Renal pelvis (tissue), 4 donors: ENCODE data around the gene NAP1L1. TPM values are rescaled to one million over a fixed set of nuclear protein-coding genes. Genes with fewer than 3 reads are reported as not detected.
A peak's percentile ranks its signal among the peaks of the same experiment; 100 is the strongest.

Experiments used
- DNase-seq: peaks from one replicate; pipeline ENCODE4 v3.0.0-alpha.2; 2013
- polyA plus RNA-seq, 3 donors: library from polyadenylated mRNA; unstranded; fragments of 120-200 nt; gene quantifications; one replicate each; pipeline ENCODE4 v1.2.1, GENCODE V29; 2013; ENCODE audit not compliant: insufficient read length in 3 of 3

Gene NAP1L1
- polyA plus RNA-seq, 3 donors: 759 to 890 (median 810) TPM

DNA sequence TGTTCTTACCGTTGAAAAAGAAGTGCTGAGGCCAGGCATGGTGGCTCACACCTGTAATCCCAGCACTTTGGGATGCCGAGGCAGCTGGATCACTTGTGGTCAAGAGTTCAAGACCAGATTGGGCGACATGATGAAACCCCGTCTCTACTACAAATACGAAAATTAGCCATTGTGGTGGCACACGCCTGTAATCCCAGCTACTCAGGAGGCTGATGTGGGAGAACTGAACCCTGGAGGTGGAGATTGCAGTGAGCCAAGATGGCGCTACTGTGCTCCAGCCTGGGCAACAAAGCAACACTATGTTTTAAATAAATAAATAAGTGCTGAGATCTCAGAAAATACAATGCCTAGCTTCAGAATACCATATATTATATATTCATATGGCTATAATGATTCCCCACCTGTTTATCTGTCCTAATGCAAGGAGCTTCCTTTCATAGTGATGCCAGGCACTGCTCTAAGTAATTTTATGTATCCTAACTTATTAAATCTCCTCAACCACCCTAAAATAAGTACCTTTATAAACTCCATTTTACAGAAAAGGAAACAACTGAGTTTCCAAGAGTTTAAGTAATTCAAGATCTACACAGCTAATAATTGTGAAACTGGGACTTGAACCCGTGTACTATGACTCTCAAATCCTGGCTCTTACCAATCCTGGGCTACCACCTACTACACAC lies 60.2 kb downstream of the NAP1L1 start:
- no peak for DNase-seq

DNA sequence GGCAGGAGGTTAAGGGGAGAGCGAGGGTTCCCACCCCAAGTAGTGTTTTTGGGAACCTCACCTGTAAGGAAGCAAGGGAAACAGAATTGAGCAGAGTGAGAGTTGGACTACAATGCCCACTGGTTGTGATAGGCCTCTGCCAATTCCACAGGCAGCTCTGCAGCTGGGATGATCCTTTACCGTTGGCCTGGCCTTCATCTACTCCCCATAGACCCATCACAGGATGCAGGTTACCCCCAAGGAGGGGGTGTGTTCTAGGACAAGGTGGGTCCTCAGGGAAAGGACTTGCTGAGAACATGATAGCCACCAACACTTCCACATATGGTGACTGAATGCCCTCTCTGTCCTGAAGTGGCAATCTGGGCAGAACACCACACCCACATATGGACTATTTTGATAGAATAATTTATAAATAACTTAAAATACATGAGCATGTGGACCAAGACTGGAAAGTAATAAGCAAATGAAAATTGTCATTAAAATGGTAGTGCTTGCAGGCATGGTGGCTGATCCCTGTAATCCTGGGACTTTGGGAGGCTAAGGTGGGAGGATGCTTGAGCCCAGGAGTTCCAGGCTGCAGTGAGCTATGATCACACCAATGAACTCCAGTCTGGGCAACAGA lies 61.3 kb downstream of the NAP1L1 start:
- no peak for DNase-seq

DNA sequence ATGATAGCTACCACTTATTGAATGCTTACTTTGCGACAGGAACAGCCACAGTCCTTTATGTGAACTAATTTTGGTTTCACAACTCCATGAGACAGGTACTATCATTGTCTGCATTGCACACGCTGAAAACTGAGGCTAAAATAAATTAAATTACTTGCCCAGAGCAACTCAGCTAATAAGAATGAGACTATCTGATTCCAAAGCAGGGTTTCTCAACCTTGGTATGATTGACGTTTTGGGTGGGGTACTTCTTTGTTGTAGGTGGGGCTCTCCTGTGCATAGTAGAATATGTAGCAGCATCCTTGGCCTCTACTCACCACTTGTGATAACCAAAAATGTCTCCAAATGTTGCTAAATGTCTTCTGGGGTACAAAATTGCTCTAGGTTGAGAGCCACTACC lies 62.0 kb downstream of the NAP1L1 start:
- no peak for DNase-seq

- DNase-seq: no peak
Measured at GRCh38 chr12:76020731-76021672, 63.5 kb downstream of the NAP1L1 start.

DNA sequence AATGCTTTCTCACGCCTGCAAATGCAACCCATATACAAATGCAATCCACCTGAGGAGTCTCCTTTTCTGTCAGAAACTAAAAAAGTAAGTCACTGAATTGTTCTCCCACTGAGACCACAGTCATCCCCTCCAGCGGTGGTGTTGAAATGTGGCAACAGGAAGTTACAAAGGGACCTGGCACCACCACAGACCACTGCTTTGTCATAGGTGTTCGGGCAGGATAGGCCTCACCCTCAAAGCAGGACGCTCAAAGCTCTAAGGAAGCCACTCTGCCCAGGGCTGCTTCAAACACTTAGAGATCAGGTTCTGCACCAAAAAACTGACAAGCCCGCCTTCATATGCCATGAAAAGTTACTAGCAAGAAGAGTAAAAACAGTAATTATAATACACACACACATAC lies 64.2 kb downstream of the NAP1L1 start:
- DNase-seq: no peak

- DNase-seq: no peak
Measured at GRCh38 chr12:76018672-76019071, 65.8 kb downstream of the NAP1L1 start.

DNA sequence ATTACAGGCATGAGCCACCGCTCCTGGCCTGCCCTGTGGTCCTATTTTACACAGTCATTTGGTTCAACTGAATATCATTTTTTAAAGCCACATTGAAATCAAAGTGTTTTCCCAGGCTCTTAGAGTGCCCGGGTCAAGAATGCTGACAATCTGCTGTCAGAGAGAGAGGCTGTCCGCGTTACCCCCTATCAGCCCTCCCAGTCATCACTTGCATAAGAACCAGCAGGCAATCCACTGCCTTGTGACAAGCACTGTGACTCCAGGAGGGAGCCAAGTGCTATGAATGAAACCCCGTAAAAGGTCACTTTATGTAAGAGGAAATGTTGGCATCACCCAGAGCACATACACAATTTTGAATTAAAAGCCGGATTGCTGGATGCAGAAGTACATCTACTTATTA lies 66.4 kb downstream of the NAP1L1 start:
- no peak for DNase-seq

GRCh38 chr12:76014007-76014406 lies 70.5 kb downstream of the NAP1L1 start:
- DNase-seq: no peak

DNA sequence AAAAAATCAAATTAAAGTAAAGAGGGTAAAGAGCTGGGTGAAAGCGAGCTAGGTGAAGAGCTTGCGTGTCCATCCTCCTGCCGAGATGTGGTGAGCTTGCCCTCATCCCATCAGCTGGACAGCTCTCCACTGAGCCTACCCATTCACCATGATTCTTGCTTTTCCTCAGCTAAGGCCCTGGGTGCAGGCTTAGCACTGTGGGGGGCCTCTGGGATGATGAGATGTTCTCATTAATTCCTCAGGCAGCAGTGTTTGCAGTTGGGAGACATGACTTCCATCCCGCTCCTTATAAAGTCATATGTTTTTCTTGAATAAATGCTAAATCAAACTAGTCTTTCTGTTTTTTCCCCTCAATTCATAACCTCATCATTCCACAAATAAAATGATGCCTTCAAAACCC lies 70.9 kb downstream of the NAP1L1 start:
- no peak for DNase-seq

GRCh38 chr12:76012644-76013043 lies 71.8 kb downstream of the NAP1L1 start:
- DNase-seq: peak; percentile 77

DNA sequence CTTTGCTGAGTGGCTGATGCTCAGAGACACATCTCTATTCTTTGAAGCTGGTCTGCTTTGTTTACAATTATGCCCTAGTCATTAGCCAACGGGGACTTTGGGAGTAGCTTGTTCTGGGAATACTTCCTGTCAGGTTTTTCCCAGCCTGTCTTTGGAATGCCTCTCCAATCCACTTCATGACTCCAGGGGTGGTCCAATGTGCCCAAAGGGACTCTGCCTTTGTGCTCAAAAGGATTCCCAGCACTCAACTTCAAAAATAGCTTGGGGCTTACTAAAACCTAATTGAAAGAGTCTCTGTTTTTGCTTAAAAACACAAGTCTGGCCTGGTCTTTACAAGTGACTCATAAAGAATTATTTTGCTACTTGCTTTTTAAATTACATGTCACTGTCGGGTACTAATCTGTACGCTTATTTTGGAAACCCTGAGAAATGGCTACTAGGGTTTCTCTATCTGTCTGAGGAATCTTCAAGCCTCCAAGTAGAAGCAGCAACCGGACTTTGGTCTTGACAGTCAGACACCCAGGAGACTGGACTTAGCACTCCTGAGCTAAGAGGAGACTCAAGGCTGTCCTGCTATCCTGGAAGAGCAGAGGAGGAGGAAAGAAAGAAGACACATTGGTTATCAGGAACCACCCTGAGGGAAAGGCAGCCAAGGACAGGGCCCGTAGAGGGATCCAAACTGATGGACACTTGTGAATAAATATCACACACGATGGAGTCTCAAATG lies 73.6 kb downstream of the NAP1L1 start:
- no peak for DNase-seq

- DNase-seq: no peak
Measured at GRCh38 chr12:76008428-76008827, 76.1 kb downstream of the NAP1L1 start.

DNA sequence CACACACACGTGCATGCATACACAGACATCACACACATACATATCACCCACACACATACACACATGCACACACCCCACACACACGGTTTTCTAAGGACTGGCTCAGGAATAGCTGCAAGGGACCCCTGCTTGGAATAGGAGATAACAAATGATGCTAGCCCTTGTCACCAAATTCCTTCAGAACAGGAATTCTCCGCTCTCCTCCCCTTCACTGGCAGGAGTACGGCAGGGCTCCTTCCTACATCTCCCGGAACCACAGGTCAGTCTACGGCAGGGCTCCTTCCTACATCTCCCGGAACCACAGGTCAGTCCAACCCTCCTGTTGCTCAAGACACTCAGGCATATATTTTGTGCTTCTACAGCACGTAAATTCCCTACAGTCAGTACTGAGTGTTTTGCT lies 76.8 kb downstream of the NAP1L1 start:
- DNase-seq: no peak

- no peak for DNase-seq
Measured at GRCh38 chr12:76006028-76006925, 78.2 kb downstream of the NAP1L1 start.

GRCh38 chr12:76003355-76003638 lies 81.2 kb downstream of the NAP1L1 start:
- DNase-seq: no peak

DNA sequence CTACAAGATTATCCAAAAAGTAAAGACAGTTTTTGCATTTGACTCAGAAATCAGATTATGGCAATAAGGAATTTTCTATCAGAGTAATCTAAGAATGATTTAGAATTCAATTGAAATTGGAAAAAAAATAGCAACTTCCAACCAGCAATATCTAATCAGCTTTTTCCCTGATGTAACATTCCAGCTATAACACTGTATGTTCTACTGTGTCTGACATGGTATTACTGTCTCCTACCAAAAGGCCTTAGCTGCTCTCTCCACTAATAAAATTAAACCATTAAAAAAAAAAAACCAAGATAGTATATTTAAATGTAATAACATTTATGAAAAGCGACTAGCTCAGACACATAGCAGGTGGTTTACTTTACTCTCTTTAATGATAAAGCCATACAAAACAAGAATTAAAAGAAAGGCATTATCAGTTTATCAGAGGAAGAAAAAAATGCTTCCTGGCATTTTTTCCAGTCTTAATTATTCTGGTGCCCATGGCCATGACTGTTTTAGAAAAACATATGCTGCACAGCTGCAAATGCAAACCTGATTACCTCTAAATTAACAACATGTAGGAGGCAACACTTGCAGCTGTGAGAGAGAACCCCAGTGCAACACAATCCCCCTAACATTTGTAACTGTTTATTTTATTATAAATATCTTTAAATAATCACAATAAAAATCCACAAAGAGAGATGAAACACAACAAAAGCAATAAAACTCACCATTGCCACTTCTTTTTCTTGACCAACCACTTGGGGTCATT lies 81.7 kb downstream of the NAP1L1 start:
- no peak for DNase-seq

DNA sequence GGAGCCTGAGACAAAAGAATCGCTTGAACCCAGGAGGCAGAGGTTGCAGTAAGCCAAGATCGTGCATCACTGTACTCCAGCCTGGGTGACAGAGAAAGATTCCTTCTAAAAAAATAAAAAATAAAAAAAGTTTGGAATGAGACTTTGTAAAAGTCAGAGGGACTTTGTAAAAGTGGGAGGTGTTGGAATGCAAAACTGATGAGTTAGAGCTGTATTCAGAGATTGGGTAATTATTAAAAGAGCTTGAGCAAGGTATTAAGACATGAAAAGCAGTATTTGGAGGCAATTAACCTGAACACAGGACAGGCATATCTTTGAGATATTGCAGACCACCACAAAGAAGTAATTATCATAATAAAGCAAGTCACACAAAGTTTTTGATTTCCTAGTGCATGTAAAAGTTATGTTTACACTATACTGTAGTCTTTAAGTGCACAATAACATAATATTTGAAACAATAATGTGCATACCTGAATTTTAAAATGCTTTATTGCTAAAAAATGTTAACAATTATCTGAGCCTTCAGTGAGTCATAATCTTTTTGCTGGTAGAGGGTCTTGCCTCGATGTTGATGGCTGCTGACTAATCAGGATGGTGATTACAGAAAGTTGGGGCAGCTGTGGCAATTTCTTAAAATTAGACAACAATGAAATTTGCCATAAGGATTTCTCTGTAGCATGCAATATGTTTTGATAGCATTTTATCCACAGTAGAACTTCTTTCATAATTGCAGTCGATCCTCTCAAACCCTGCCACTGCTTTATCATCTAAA lies 86.0 kb downstream of the NAP1L1 start:
- DNase-seq: no peak

- DNase-seq: no peak
Measured at GRCh38 chr12:75997658-75998057, 86.8 kb downstream of the NAP1L1 start.

- DNase-seq: no peak
Measured at GRCh38 chr12:75996861-75997447, 87.5 kb downstream of the NAP1L1 start.
